ENCODE results near the gene TMTC4.

Gene TMTC4

DNA sequence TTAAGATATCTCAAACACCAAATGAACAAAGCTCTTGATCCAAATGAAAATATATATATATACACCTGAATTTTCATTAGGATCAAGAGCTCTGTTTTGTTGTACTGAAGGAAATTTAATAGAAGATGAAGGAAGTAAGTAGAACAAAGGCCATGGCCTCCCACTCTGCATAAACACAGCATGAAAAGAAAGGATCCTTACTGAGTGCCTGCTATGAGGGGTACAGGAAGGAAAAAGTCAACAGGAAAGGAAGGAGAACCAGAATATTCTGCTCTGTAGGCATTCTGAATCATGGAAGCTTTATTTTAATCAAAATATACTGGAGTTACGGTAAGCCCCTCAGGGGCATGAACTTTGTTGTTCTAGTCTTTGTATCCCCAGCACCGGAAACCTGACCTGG is 22.1 kb downstream of the TMTC4 start:
- H3K18ac ChIP-seq (ENCODE audit: low read length): no peak overlapping the region
- H3K9ac ChIP-seq (ENCODE audit: low read length): no peak overlapping the region
- H3K79me2 ChIP-seq (ENCODE audit: control insufficient read depth, insufficient read depth, low read length, poor library complexity): no peaks in the 10 kb centered on the region
- no peak overlapping the region for H2AFZ ChIP-seq (ENCODE audit: insufficient read depth, low read length, poor library complexity)
- H3K36me3 ChIP-seq (ENCODE audit: control insufficient read depth in 1 of 2, insufficient read depth in 2 of 2, low read length in 2 of 2): peaks cover 14 to 25% of the 10 kb centered on the region in 2 experiments
- H3K23ac ChIP-seq (ENCODE audit: low read length): no peak overlapping the region
- H2AK5ac ChIP-seq (ENCODE audit: low read length): no peak overlapping the region
- H3K9me3 ChIP-seq (ENCODE audit: insufficient read depth, low read depth, low read length): peaks cover 2% of the 10 kb centered on the region
- H4K8ac ChIP-seq (ENCODE audit: low read depth, low read length): no peak overlapping the region
- H3K4me1 ChIP-seq (ENCODE audit: control insufficient read depth in 1 of 2, insufficient read depth in 2 of 2, low read length in 2 of 2): no peaks in the 10 kb centered on the region
- H3K4ac ChIP-seq (ENCODE audit: low read depth, low read length): no peak overlapping the region
- no peak overlapping the region for H3K4me2 ChIP-seq (ENCODE audit: low read length)
- no peak overlapping the region for H4K91ac ChIP-seq (ENCODE audit: low read depth, low read length)
- H3K79me1 ChIP-seq (ENCODE audit: low read length): no peaks in the 10 kb centered on the region
- no peak overlapping the region for H2BK12ac ChIP-seq (ENCODE audit: low read length)
- no peak overlapping the region for H3K14ac ChIP-seq (ENCODE audit: low read length)
- H3K27me3 ChIP-seq (ENCODE audit: insufficient read depth, low read length): no peaks in the 10 kb centered on the region
- no CpG with 5 or more reads among the region's 2 CpGs for WGBS (ENCODE audit: extremely low coverage, insufficient coverage, insufficient read length)
- DNase-seq: no peak
- no peak overlapping the region for H3K27ac ChIP-seq (ENCODE audit: low read depth, low read length)
- H4K12ac ChIP-seq (ENCODE audit: low read depth, low read length): no peak overlapping the region
- H3K4me3 ChIP-seq (ENCODE audit: low read depth, low read length): no peak overlapping the region
- no peak overlapping the region for H2BK120ac ChIP-seq (ENCODE audit: insufficient read depth, low read length, poor library complexity)
- H2BK5ac ChIP-seq (ENCODE audit: low read depth, low read length, poor library complexity): no peak overlapping the region

DNA sequence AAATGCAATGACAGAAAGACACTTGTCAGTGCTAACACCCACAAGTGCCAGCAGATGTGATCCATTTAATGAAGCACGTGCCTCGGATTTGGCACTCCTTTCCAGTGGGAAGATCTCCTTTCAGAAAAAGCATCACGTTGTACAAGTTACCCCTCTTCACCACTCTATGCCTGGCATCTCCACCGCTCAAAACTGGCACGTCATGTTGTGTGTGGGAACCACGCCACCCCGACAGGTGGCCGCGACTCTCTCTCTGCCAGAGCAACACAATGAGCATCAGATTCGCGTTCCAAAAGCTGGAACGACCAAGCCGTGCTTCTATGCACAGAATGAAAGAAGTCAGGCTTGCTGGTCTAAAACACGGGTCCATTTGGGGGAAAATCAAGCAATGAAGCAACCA is 24.3 kb downstream of the TMTC4 start:
- Histone ChIP-seq H2AK5ac (ENCODE audit: low read length) (no peak overlapping the region), H3K79me1 (ENCODE audit: low read length) (no peaks in the 10 kb centered on the region), H2BK5ac (ENCODE audit: low read depth, low read length, poor library complexity) (no peak overlapping the region), H3K27me3 (ENCODE audit: insufficient read depth, low read length) (no peaks in the 10 kb centered on the region), H3K79me2 (ENCODE audit: control insufficient read depth, insufficient read depth, low read length, poor library complexity) (no peaks in the 10 kb centered on the region), H3K9me3 (ENCODE audit: insufficient read depth, low read depth, low read length) (peaks cover 2% of the 10 kb centered on the region), H4K8ac (ENCODE audit: low read depth, low read length) (no peak overlapping the region), H2BK120ac (ENCODE audit: insufficient read depth, low read length, poor library complexity) (no peak overlapping the region), H3K4ac (ENCODE audit: low read depth, low read length) (no peak overlapping the region), H3K36me3 (ENCODE audit: control insufficient read depth in 1 of 2, insufficient read depth in 2 of 2, low read length in 2 of 2) (peaks cover 15 to 19% of the 10 kb centered on the region in 2 experiments), H3K27ac (ENCODE audit: low read depth, low read length) (no peak overlapping the region), H3K4me3 (ENCODE audit: low read depth, low read length) (no peak overlapping the region), H3K9ac (ENCODE audit: low read length) (no peak overlapping the region), H3K4me1 (ENCODE audit: control insufficient read depth in 1 of 2, insufficient read depth in 2 of 2, low read length in 2 of 2) (no peaks in the 10 kb centered on the region), H2BK12ac (ENCODE audit: low read length) (no peak overlapping the region), H3K4me2 (ENCODE audit: low read length) (no peak overlapping the region), H2AFZ (ENCODE audit: insufficient read depth, low read length, poor library complexity) (no peak overlapping the region), H3K14ac (ENCODE audit: low read length) (no peak overlapping the region), H3K18ac (ENCODE audit: low read length) (no peak overlapping the region), H4K12ac (ENCODE audit: low read depth, low read length) (no peak overlapping the region), H4K91ac (ENCODE audit: low read depth, low read length) (no peak overlapping the region), H3K23ac (ENCODE audit: low read length) (no peak overlapping the region)
- no peak for DNase-seq
- WGBS (ENCODE audit: extremely low coverage, insufficient coverage, insufficient read length): no CpG with 5 or more reads among the region's 14 CpGs

DNA sequence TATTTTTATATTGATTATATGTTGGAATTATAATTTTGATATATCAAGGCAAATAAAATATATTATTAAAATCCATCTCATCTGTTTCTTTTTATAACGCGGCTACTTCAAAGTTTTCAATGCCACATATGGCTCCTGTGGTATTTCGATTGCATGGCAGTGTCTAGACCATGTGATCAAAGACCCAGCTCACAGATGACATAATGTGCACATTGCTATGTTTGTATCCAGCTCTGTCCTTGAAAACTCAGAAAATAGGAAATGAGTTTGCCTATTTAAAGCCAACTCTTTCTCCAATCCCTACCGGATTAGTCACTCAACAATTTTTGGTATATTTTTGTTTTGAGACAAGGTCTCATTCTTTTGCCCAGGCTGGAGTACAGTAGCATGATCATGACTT is 26.2 kb downstream of the TMTC4 start:
- whole genome bisulfite sequencing (ENCODE audit: extremely low coverage, insufficient coverage, insufficient read length): no CpG with 5 or more reads among the region's 4 CpGs
- no peak overlapping the region for H4K91ac ChIP-seq (ENCODE audit: low read depth, low read length)
- no peak overlapping the region for H2AK5ac ChIP-seq (ENCODE audit: low read length)
- DNase-seq: no peak
- no peaks in the 10 kb centered on the region for H3K4me1 ChIP-seq (ENCODE audit: control insufficient read depth in 1 of 2, insufficient read depth in 2 of 2, low read length in 2 of 2)
- H3K23ac ChIP-seq (ENCODE audit: low read length): no peak overlapping the region
- no peak overlapping the region for H3K27ac ChIP-seq (ENCODE audit: low read depth, low read length)
- peaks cover 2% of the 10 kb centered on the region for H3K9me3 ChIP-seq (ENCODE audit: insufficient read depth, low read depth, low read length)
- no peak overlapping the region for H3K9ac ChIP-seq (ENCODE audit: low read length)
- no peak overlapping the region for H3K4me3 ChIP-seq (ENCODE audit: low read depth, low read length)
- no peaks in the 10 kb centered on the region for H3K79me1 ChIP-seq (ENCODE audit: low read length)
- no peaks in the 10 kb centered on the region for H3K79me2 ChIP-seq (ENCODE audit: control insufficient read depth, insufficient read depth, low read length, poor library complexity)
- H3K18ac ChIP-seq (ENCODE audit: low read length): no peak overlapping the region
- H2BK120ac ChIP-seq (ENCODE audit: insufficient read depth, low read length, poor library complexity): no peak overlapping the region
- H4K12ac ChIP-seq (ENCODE audit: low read depth, low read length): no peak overlapping the region
- H4K8ac ChIP-seq (ENCODE audit: low read depth, low read length): no peak overlapping the region
- no peak overlapping the region for H2BK5ac ChIP-seq (ENCODE audit: low read depth, low read length, poor library complexity)
- H3K4ac ChIP-seq (ENCODE audit: low read depth, low read length): no peak overlapping the region
- H3K36me3 ChIP-seq (ENCODE audit: control insufficient read depth in 1 of 2, insufficient read depth in 2 of 2, low read length in 2 of 2): peaks cover 8 to 15% of the 10 kb centered on the region in 2 experiments
- no peak overlapping the region for H3K4me2 ChIP-seq (ENCODE audit: low read length)
- no peak overlapping the region for H2BK12ac ChIP-seq (ENCODE audit: low read length)
- no peaks in the 10 kb centered on the region for H3K27me3 ChIP-seq (ENCODE audit: insufficient read depth, low read length)
- no peak overlapping the region for H3K14ac ChIP-seq (ENCODE audit: low read length)
- no peak overlapping the region for H2AFZ ChIP-seq (ENCODE audit: insufficient read depth, low read length, poor library complexity)

DNA sequence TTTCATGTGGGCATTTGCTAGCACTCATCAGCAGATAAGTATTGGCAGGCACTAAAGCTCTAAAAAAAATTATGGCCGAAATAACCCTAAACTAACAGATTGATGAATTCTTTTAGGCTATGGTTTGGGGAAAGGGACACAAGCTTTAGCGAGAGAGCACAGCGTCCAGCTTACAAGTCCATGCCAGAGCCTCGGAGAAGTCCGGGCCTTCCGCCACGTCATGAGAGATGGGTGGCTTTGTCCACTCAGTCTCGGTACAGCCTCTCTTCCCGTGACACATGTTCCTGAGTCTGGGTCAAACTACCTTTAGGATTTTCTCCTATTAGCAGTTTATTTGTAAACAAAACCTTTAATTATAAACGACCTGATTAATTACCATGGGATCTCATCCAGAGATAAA is 27.7 kb downstream of the TMTC4 start:
- no peaks in the 10 kb centered on the region for H3K79me2 ChIP-seq (ENCODE audit: control insufficient read depth, insufficient read depth, low read length, poor library complexity)
- no peak overlapping the region for H4K12ac ChIP-seq (ENCODE audit: low read depth, low read length)
- no peak overlapping the region for H2BK12ac ChIP-seq (ENCODE audit: low read length)
- H3K27ac ChIP-seq (ENCODE audit: low read depth, low read length): no peak overlapping the region
- no peak overlapping the region for H3K4me3 ChIP-seq (ENCODE audit: low read depth, low read length)
- H3K4me2 ChIP-seq (ENCODE audit: low read length): no peak overlapping the region
- no peak overlapping the region for H3K9ac ChIP-seq (ENCODE audit: low read length)
- H3K36me3 ChIP-seq (ENCODE audit: control insufficient read depth in 1 of 2, insufficient read depth in 2 of 2, low read length in 2 of 2): peaks cover 17 to 24% of the 10 kb centered on the region in 2 experiments
- H2BK120ac ChIP-seq (ENCODE audit: insufficient read depth, low read length, poor library complexity): no peak overlapping the region
- no peak overlapping the region for H4K91ac ChIP-seq (ENCODE audit: low read depth, low read length)
- H2AFZ ChIP-seq (ENCODE audit: insufficient read depth, low read length, poor library complexity): no peak overlapping the region
- no peaks in the 10 kb centered on the region for H3K79me1 ChIP-seq (ENCODE audit: low read length)
- no peak for DNase-seq
- H3K4me1 ChIP-seq (ENCODE audit: control insufficient read depth in 1 of 2, insufficient read depth in 2 of 2, low read length in 2 of 2): no peaks in the 10 kb centered on the region
- WGBS (ENCODE audit: extremely low coverage, insufficient coverage, insufficient read length): no CpG with 5 or more reads among the region's 10 CpGs
- no peaks in the 10 kb centered on the region for H3K9me3 ChIP-seq (ENCODE audit: insufficient read depth, low read depth, low read length)
- no peak overlapping the region for H2BK5ac ChIP-seq (ENCODE audit: low read depth, low read length, poor library complexity)
- H3K18ac ChIP-seq (ENCODE audit: low read length): no peak overlapping the region
- H3K14ac ChIP-seq (ENCODE audit: low read length): no peak overlapping the region
- H4K8ac ChIP-seq (ENCODE audit: low read depth, low read length): no peak overlapping the region
- H2AK5ac ChIP-seq (ENCODE audit: low read length): no peak overlapping the region
- H3K4ac ChIP-seq (ENCODE audit: low read depth, low read length): no peak overlapping the region
- H3K23ac ChIP-seq (ENCODE audit: low read length): no peak overlapping the region
- H3K27me3 ChIP-seq (ENCODE audit: insufficient read depth, low read length): no peaks in the 10 kb centered on the region
